Activated CD8-positive, alpha-beta T cell treated with anti-CD3 and anti-CD28 coated beads for 36 hours (primary cell): ENCODE results near the gene PAOX. TPM values are rescaled to one million over a fixed set of nuclear protein-coding genes. Genes with fewer than 3 reads are reported as not detected.

Source experiments
- ATAC-seq: fragments of 200-7000 bp; cut with Tn5 transposase; one replicate; pipeline ENCODE4 v1.10.0; 2021; ENCODE audit warnings: mild to moderate bottlenecking, moderate library complexity
- CTCF ChIA-PET: fragments of 350-600 bp; sonication (Branson Sonifier 250); formaldehyde crosslinking; loops from one replicate; lab custom pipeline; 2021; ENCODE audit warnings: antibody characterized with exemption; lab: Charles Lee
- POLR2A ChIA-PET: fragments of 350-600 bp; sonication (Branson Sonifier 250); formaldehyde crosslinking; loops from one replicate; lab custom pipeline; 2021; ENCODE audit warnings: antibody characterized with exemption; lab: Charles Lee
- DNase-seq: peaks from one replicate; pipeline ENCODE4 v3.0.0-alpha.2; 2020
- H3K27ac Mint-ChIP-seq: one replicate; pipeline ENCODE4 v1.8.0; 2021; ENCODE audit warnings: mild to moderate bottlenecking, mixed read lengths
- H3K27me3 Mint-ChIP-seq: one replicate; pipeline ENCODE4 v1.8.0; 2021; ENCODE audit warnings: mixed read lengths
- H3K36me3 Mint-ChIP-seq: one replicate; pipeline ENCODE4 v1.8.0; 2021; ENCODE audit warnings: low read depth, mixed read lengths
- H3K4me1 Mint-ChIP-seq: one replicate; pipeline ENCODE4 v1.8.0; 2021; ENCODE audit warnings: low read depth, mixed read lengths
- H3K4me3 Mint-ChIP-seq: one replicate; pipeline ENCODE4 v1.8.0; 2021; ENCODE audit warnings: mild to moderate bottlenecking, moderate library complexity, mixed read lengths
- H3K9me3 Mint-ChIP-seq: one replicate; pipeline ENCODE4 v1.8.0; 2021; ENCODE audit warnings: mixed read lengths
- intact Hi-C: fragments of 100-400 bp; cut with micrococcal nuclease; formaldehyde crosslinking; loops from one replicate; pipeline ENCODE4 v1.10.0; 2022
- total RNA-seq, 2 experiments: library from RNA; stranded (reverse); gene quantifications; one replicate each; pipeline ENCODE4 v1.2.3, GENCODE V29; 2021
- TF ChIP-seq, protein P1 (sequence below): fragments of 200-600 bp; IDR thresholded peaks from one replicate; pipeline ENCODE4 v1.8.0; 2022; ENCODE audit warnings: antibody characterized with exemption, mild to moderate bottlenecking

The PAOX gene
- total RNA-seq, 2 experiments from 2014 or later = 4.2 to 4.6 TPM

- TF ChIP-seq, protein P1, sequence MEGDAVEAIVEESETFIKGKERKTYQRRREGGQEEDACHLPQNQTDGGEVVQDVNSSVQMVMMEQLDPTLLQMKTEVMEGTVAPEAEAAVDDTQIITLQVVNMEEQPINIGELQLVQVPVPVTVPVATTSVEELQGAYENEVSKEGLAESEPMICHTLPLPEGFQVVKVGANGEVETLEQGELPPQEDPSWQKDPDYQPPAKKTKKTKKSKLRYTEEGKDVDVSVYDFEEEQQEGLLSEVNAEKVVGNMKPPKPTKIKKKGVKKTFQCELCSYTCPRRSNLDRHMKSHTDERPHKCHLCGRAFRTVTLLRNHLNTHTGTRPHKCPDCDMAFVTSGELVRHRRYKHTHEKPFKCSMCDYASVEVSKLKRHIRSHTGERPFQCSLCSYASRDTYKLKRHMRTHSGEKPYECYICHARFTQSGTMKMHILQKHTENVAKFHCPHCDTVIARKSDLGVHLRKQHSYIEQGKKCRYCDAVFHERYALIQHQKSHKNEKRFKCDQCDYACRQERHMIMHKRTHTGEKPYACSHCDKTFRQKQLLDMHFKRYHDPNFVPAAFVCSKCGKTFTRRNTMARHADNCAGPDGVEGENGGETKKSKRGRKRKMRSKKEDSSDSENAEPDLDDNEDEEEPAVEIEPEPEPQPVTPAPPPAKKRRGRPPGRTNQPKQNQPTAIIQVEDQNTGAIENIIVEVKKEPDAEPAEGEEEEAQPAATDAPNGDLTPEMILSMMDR = no peak
- peaks cover 15% of the 10 kb centered on the region for H3K27me3 Mint-ChIP-seq
- ATAC-seq = no peak
Measured at GRCh38 chr10:133350283-133350949, 28.6 kb upstream of the PAOX start.

GRCh38 chr10:133350950-133351329, 28.1 kb upstream of the PAOX start:
- Mint-ChIP-seq H3K4me1 (peaks cover 2% of the 10 kb centered on the region), H3K9me3 (no peaks in the 10 kb centered on the region), H3K36me3 (peaks cover 1% of the 10 kb centered on the region), H3K27me3 (peaks cover 10% of the 10 kb centered on the region), H3K27ac (no peak overlapping the region), H3K4me3 (no peak overlapping the region)
- intact Hi-C loops = no loop called here
- ATAC-seq (no peak), DNase-seq (no peak)
- TF ChIP-seq, protein P1 = no peak
- POLR2A ChIA-PET = no interaction called here
- CTCF ChIA-PET = interaction anchor here (1.1 kb wide), 2 partner anchors 11 to 32 kb away, joined by 3 read pairs; no protein-coding TSS in a partner anchor

More at GRCh38 chr10:133350283-133350949, 28.6 kb upstream of the PAOX start:
- ChIA-PET CTCF (no interaction called here), POLR2A (no interaction called here)
- intact Hi-C loops = no loop called here
- no peak overlapping the region for H3K27ac Mint-ChIP-seq
- no peaks in the 10 kb centered on the region for H3K36me3 Mint-ChIP-seq
- H3K4me1 Mint-ChIP-seq = peaks cover 2% of the 10 kb centered on the region
- DNase-seq = no peak
- H3K9me3 Mint-ChIP-seq = no peaks in the 10 kb centered on the region
- no peak overlapping the region for H3K4me3 Mint-ChIP-seq

- CTCF ChIA-PET = interaction anchor here (1.1 kb wide), 2 partner anchors 10 to 33 kb away, joined by 3 read pairs; no protein-coding TSS in a partner anchor
- TF ChIP-seq, protein P1 = no peak
- Mint-ChIP-seq H3K36me3 (peaks cover 5% of the 10 kb centered on the region), H3K9me3 (no peaks in the 10 kb centered on the region), H3K4me1 (peaks cover 5% of the 10 kb centered on the region), H3K27ac (no peak overlapping the region), H3K27me3 (peaks cover 7% of the 10 kb centered on the region), H3K4me3 (no peak overlapping the region)
- DNase-seq (no peak), ATAC-seq (peak; percentile 12)
- POLR2A ChIA-PET = no interaction called here
- intact Hi-C loops = no loop called here
Measured at GRCh38 chr10:133351408-133352318, 27.4 kb upstream of the PAOX start.

GRCh38 chr10:133353202-133353959, 25.7 kb upstream of the PAOX start:
- no peak for DNase-seq
- peaks cover 5% of the 10 kb centered on the region for H3K36me3 Mint-ChIP-seq
- CTCF ChIA-PET = interaction anchor here (1.1 to 1.9 kb wide), 2 partner anchors 8 to 24 kb away, joined by 3 to 14 read pairs; no protein-coding TSS in a partner anchor
- TF ChIP-seq, protein P1 = no peak
- intact Hi-C loops = no loop called here
- peaks cover 5% of the 10 kb centered on the region for H3K27me3 Mint-ChIP-seq
- H3K27ac Mint-ChIP-seq = no peak overlapping the region
- no peaks in the 10 kb centered on the region for H3K9me3 Mint-ChIP-seq
- no peak for ATAC-seq
- POLR2A ChIA-PET = interaction anchor here (0.8 to 1.5 kb wide), 2 partner anchors 8 to 12 kb away, joined by 3 to 5 read pairs; no protein-coding TSS in a partner anchor
- H3K4me3 Mint-ChIP-seq = no peak overlapping the region
- peaks cover 5% of the 10 kb centered on the region for H3K4me1 Mint-ChIP-seq
